Liver (tissue), 9 donors: ENCODE measurements around the gene DNM3. TPM values are rescaled to one million over a fixed set of nuclear protein-coding genes. Genes with fewer than 3 reads are reported as not detected.

Source experiments
- DNase-seq: peaks from one replicate; pipeline ENCODE4 v3.0.0-alpha.2; 2017; ENCODE audit warnings: low spot score
- H3K27ac ChIP-seq, 2 donors: one replicate each; pipeline ENCODE4 v1.7.0; 2013; ENCODE audit warnings: inconsistent platforms in 2 of 2, low read length in 2 of 2, control low read depth in 1 of 2, low read depth in 1 of 2, mild to moderate bottlenecking in 1 of 2
- H3K27me3 ChIP-seq, 4 donors: one replicate each; pipeline versions ENCODE4 v1.6.1 to v1.7.0; 2013; ENCODE audit warnings: low read length in 3 of 4, inconsistent platforms in 1 of 4, mild to moderate bottlenecking in 1 of 4, moderate library complexity in 1 of 4; ENCODE audit not compliant: control insufficient read depth in 4 of 4, insufficient read depth in 4 of 4
- H3K36me3 ChIP-seq, 4 donors: one replicate each; pipeline versions ENCODE4 v1.6.1 to v1.7.0; 2013; ENCODE audit warnings: low read length in 3 of 4, mild to moderate bottlenecking in 3 of 4, low read depth in 1 of 4, moderate library complexity in 1 of 4; ENCODE audit not compliant: control insufficient read depth in 4 of 4, insufficient read depth in 3 of 4
- H3K4me1 ChIP-seq, 4 donors: one replicate each; pipeline versions ENCODE4 v1.6.1 to v1.7.0; 2013; ENCODE audit warnings: low read length in 3 of 4, mild to moderate bottlenecking in 3 of 4, moderate library complexity in 1 of 4; ENCODE audit not compliant: control insufficient read depth in 4 of 4, insufficient read depth in 4 of 4
- H3K4me3 ChIP-seq, 3 donors: one replicate each; pipeline versions ENCODE4 v1.6.1 to v1.7.0; 2013; ENCODE audit warnings: low read length in 3 of 3, control low read depth in 1 of 3, low read depth in 1 of 3, mild to moderate bottlenecking in 1 of 3
- H3K9ac ChIP-seq, 2 donors: one replicate each; pipeline ENCODE4 v1.7.0; 2013; ENCODE audit warnings: low read length in 2 of 2, mild to moderate bottlenecking in 2 of 2, moderate library complexity in 2 of 2, control low read depth in 1 of 2, low read depth in 1 of 2
- H3K9me3 ChIP-seq, 4 donors: one replicate each; pipeline versions ENCODE4 v1.6.1 to v1.7.0; 2013; ENCODE audit warnings: low read length in 3 of 4; ENCODE audit not compliant: control insufficient read depth in 4 of 4
- ATF3 ChIP-seq: IDR thresholded peaks from 2 replicates; pipeline ENCODE4 v1.6.1; 2016; ENCODE audit warnings: antibody characterized with exemption
- FOXA1 ChIP-seq: IDR thresholded peaks from 2 replicates; pipeline ENCODE4 v1.6.1; 2016; ENCODE audit warnings: antibody characterized with exemption
- FOXA2 ChIP-seq: IDR thresholded peaks from 2 replicates; pipeline ENCODE4 v1.6.1; 2016; ENCODE audit warnings: antibody characterized with exemption
- GABPA ChIP-seq, 2 donors: IDR thresholded peaks in 1 of 2; conservative IDR thresholded peaks in 1 of 2; 2 replicates each; pipeline ENCODE4 v1.6.1; 2016; ENCODE audit warnings: antibody characterized with exemption in 2 of 2, mild to moderate bottlenecking in 1 of 2, moderate library complexity in 1 of 2
- HNF4A ChIP-seq, 2 donors: conservative IDR thresholded peaks; 2 replicates each; pipeline ENCODE4 v1.6.1; 2016; ENCODE audit warnings: antibody characterized with exemption in 2 of 2, mild to moderate bottlenecking in 2 of 2
- HNF4G ChIP-seq: IDR thresholded peaks from 2 replicates; pipeline ENCODE4 v1.6.1; 2016; ENCODE audit warnings: antibody characterized with exemption
- NR2F2 ChIP-seq: IDR thresholded peaks from 2 replicates; pipeline ENCODE4 v1.6.1; 2016; ENCODE audit warnings: antibody characterized with exemption
- RAD21 ChIP-seq, 2 donors: IDR thresholded peaks; 2 replicates each; pipeline ENCODE4 v1.6.1; 2016; ENCODE audit warnings: antibody characterized with exemption in 2 of 2, mild to moderate bottlenecking in 2 of 2
- RXRA ChIP-seq, 2 donors: IDR thresholded peaks; 2 replicates each; pipeline ENCODE4 v1.6.1; 2017 to 2018; ENCODE audit warnings: antibody characterized with exemption in 2 of 2, mild to moderate bottlenecking in 1 of 2
- SP1 ChIP-seq: IDR thresholded peaks from 2 replicates; pipeline ENCODE4 v1.6.1; 2018; ENCODE audit warnings: antibody characterized with exemption, mild to moderate bottlenecking
- TAF1 ChIP-seq: conservative IDR thresholded peaks from 2 replicates; pipeline ENCODE4 v1.6.1; 2016; ENCODE audit warnings: antibody characterized with exemption, mild to moderate bottlenecking
- YY1 ChIP-seq: IDR thresholded peaks from 2 replicates; pipeline ENCODE4 v1.6.1; 2016; ENCODE audit warnings: antibody characterized with exemption, mild to moderate bottlenecking
- ZBTB33 ChIP-seq: IDR thresholded peaks from 2 replicates; pipeline ENCODE4 v1.6.1; 2016; ENCODE audit warnings: antibody characterized with exemption
- polyA plus RNA-seq, 2 donors: library from polyadenylated mRNA; stranded (reverse) in 1 of 2; unstranded in 1 of 2; fragments of 200-250 nt in 1 of 2; fragments of >200 nt in 1 of 2; fragmentation: Nextera tagmentation in 1 of 2; extraction: Ambion mirVana in 1 of 2; gene quantifications; one replicate each; pipeline versions ENCODE4 v1.2.1 to v1.2.3, GENCODE V29; 2013 to 2015
- total RNA-seq, 2 donors: library from RNA; depleted of rRNA; stranded (reverse); fragments of >200 nt; gene quantifications; one replicate each; pipeline ENCODE4 v1.2.3, GENCODE V29; 2014
- TF ChIP-seq, protein P1 (sequence below): IDR thresholded peaks from 2 replicates; pipeline ENCODE4 v1.6.1; 2016; ENCODE audit warnings: antibody characterized with exemption
- TF ChIP-seq, protein P2 (sequence below): fragments of 150-350 bp; IDR thresholded peaks from 2 replicates; pipeline ENCODE4 v1.5.1; 2017; ENCODE audit warnings: improper control_type of control experiment, low read depth, low read length; ENCODE audit not compliant: missing input control
- TF ChIP-seq, protein P3 (sequence below): IDR thresholded peaks from 2 replicates; pipeline ENCODE4 v1.6.1; 2016; ENCODE audit warnings: antibody characterized with exemption, mild to moderate bottlenecking
- donor health status: healthy.
- donor health status: healthy.
- donor health status: healthy.
- donor health status: healthy.
- donor health status: healthy.

Gene DNM3
- total and polyA plus RNA-seq, 4 donors = 0.08 to 3.2 (median 1.0) TPM

GRCh38 chr1:172350856-172351255, 509.6 kb downstream of the DNM3 start:
- no peaks in the 10 kb centered on the region for H3K36me3 ChIP-seq
- H3K9me3 ChIP-seq = peaks cover 0 to 5% (median 0%) of the 10 kb centered on the region in 4 donors
- TF ChIP-seq YY1 (no peak), GABPA (IDR thresholded peaks at IDR 0.05 in 1 of 2, conservative IDR thresholded peaks at IDR 0.05 in 1 of 2) (no peak), HNF4A (conservative IDR thresholded peaks at IDR 0.05) (no peak), RXRA (IDR thresholded peaks at IDR 0.05) (no peak), FOXA2 (no peak), NR2F2 (no peak), ATF3 (no peak), HNF4G (no peak), FOXA1 (no peak)
- TF ChIP-seq, protein P1, sequence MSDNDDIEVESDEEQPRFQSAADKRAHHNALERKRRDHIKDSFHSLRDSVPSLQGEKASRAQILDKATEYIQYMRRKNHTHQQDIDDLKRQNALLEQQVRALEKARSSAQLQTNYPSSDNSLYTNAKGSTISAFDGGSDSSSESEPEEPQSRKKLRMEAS = no peak
- TF ChIP-seq, protein P2, sequence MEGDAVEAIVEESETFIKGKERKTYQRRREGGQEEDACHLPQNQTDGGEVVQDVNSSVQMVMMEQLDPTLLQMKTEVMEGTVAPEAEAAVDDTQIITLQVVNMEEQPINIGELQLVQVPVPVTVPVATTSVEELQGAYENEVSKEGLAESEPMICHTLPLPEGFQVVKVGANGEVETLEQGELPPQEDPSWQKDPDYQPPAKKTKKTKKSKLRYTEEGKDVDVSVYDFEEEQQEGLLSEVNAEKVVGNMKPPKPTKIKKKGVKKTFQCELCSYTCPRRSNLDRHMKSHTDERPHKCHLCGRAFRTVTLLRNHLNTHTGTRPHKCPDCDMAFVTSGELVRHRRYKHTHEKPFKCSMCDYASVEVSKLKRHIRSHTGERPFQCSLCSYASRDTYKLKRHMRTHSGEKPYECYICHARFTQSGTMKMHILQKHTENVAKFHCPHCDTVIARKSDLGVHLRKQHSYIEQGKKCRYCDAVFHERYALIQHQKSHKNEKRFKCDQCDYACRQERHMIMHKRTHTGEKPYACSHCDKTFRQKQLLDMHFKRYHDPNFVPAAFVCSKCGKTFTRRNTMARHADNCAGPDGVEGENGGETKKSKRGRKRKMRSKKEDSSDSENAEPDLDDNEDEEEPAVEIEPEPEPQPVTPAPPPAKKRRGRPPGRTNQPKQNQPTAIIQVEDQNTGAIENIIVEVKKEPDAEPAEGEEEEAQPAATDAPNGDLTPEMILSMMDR = no peak
- H3K9ac ChIP-seq = no peak overlapping the region
- no peak overlapping the region for H3K4me3 ChIP-seq
- H3K4me1 ChIP-seq = no peaks in the 10 kb centered on the region
- no peak overlapping the region for H3K27ac ChIP-seq
- DNase-seq = no peak
- H3K27me3 ChIP-seq = no peaks in the 10 kb centered on the region

GRCh38 chr1:172351346-172351745, 510.0 kb downstream of the DNM3 start:
- DNase-seq = no peak
- TF ChIP-seq, protein P3, sequence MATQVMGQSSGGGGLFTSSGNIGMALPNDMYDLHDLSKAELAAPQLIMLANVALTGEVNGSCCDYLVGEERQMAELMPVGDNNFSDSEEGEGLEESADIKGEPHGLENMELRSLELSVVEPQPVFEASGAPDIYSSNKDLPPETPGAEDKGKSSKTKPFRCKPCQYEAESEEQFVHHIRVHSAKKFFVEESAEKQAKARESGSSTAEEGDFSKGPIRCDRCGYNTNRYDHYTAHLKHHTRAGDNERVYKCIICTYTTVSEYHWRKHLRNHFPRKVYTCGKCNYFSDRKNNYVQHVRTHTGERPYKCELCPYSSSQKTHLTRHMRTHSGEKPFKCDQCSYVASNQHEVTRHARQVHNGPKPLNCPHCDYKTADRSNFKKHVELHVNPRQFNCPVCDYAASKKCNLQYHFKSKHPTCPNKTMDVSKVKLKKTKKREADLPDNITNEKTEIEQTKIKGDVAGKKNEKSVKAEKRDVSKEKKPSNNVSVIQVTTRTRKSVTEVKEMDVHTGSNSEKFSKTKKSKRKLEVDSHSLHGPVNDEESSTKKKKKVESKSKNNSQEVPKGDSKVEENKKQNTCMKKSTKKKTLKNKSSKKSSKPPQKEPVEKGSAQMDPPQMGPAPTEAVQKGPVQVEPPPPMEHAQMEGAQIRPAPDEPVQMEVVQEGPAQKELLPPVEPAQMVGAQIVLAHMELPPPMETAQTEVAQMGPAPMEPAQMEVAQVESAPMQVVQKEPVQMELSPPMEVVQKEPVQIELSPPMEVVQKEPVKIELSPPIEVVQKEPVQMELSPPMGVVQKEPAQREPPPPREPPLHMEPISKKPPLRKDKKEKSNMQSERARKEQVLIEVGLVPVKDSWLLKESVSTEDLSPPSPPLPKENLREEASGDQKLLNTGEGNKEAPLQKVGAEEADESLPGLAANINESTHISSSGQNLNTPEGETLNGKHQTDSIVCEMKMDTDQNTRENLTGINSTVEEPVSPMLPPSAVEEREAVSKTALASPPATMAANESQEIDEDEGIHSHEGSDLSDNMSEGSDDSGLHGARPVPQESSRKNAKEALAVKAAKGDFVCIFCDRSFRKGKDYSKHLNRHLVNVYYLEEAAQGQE = no peak
- TF ChIP-seq GABPA (IDR thresholded peaks at IDR 0.05 in 1 of 2, conservative IDR thresholded peaks at IDR 0.05 in 1 of 2) = no peak
- TF ChIP-seq SP1 = no peak
- TF ChIP-seq YY1 = no peak
- TF ChIP-seq RAD21 (IDR thresholded peaks at IDR 0.05) = no peak
- TF ChIP-seq FOXA2 = no peak
- TF ChIP-seq FOXA1 = no peak
- TF ChIP-seq ZBTB33 = no peak
- no peak for TF ChIP-seq TAF1
- no peak for TF ChIP-seq NR2F2
- TF ChIP-seq RXRA (IDR thresholded peaks at IDR 0.05) = no peak
- H3K4me3 ChIP-seq = no peak overlapping the region
- H3K9ac ChIP-seq = no peak overlapping the region
- H3K27ac ChIP-seq = no peak overlapping the region
- H3K27me3 ChIP-seq = no peaks in the 10 kb centered on the region
- H3K9me3 ChIP-seq = peaks cover 0 to 5% (median 0%) of the 10 kb centered on the region in 4 donors
- no peaks in the 10 kb centered on the region for H3K36me3 ChIP-seq
- no peaks in the 10 kb centered on the region for H3K4me1 ChIP-seq
